ENCODE data around the gene AUH. TPM values are rescaled to one million over a fixed set of nuclear protein-coding genes. Genes with fewer than 3 reads are reported as not detected.
A peak's percentile ranks its signal among the peaks of the same experiment; 100 is the strongest.

AUH gene
- total and polyA plus RNA-seq, 5 donors = 19.1 to 29.0 (median 26.9) TPM

DNA sequence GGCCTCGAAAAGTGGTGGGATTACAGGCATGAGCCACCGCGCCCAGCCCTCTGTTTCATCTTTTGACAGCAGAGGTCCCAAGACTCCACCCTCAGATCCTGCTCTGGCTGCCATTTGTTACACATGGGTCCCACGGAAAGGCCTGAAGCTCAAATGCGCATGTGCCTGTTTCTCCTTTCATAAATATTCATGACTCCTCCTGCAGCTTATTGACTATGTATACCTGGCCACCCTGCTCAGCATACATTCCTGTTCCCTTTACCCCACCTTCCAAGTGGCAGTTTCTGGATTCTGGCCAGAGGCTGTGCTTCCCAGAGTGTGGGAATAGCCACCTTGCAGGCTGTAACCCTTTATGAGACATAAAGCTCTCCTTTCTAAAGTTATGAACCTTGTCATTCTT is 46.5 kb downstream of the AUH start:
- Histone ChIP-seq H3K27me3 (ENCODE audit: control insufficient read depth, insufficient read depth) (no peaks in the 10 kb centered on the region), H3K27ac (ENCODE audit: low read length) (no peak overlapping the region), H3K4me1 (ENCODE audit: control insufficient read depth, insufficient read depth, low read length) (no peaks in the 10 kb centered on the region), H3K4me3 (ENCODE audit: low read length) (no peak overlapping the region), H3K9me3 (ENCODE audit: control insufficient read depth, low read length) (no peaks in the 10 kb centered on the region)
- intact Hi-C loops (cut with DNase I) = no loop called here
- DNase-seq (no peak), ATAC-seq (no peak)
- WGBS = 91% methylated on average over 5 of the region's 5 CpGs

DNA sequence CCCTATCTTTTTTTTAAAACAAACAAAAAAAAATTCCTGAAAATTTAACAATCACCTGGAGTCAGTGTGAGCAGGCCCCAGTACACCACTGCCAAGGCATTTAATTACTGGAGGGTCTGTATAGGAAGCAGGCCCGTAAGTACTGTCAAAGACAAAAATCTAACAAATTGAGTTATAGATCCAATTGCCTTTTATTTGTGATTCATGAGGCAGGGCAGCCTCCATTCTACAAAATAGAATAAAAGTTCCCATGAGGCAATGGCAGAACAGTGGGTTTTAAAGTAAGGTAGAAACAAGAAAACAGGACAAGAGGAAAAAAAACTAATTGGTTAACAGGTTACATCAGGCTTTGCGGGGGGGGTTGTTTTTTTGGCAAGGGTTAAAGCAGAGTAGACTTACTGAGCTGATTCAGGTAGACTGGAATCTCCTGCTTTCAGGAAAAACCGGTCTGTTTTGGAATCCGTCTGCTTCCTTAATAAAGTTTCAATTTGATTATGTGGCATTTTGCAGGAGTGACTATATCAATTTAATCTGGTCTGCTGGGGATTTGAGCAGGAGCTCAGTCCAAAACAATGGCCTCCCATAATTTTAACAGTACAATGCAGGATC is 48.9 kb downstream of the AUH start:
- Histone ChIP-seq H3K4me1 (ENCODE audit: control insufficient read depth, insufficient read depth, low read length) (no peaks in the 10 kb centered on the region), H3K27me3 (ENCODE audit: control insufficient read depth, insufficient read depth) (no peaks in the 10 kb centered on the region), H3K27ac (ENCODE audit: low read length) (no peak overlapping the region), H3K9me3 (ENCODE audit: control insufficient read depth, low read length) (no peaks in the 10 kb centered on the region), H3K4me3 (ENCODE audit: low read length) (no peak overlapping the region)
- ATAC-seq = no peak
- 88% methylated on average over 4 of the region's 4 CpGs for WGBS
- no peak for DNase-seq
- intact Hi-C loops (cut with DNase I) = no loop called here

DNA sequence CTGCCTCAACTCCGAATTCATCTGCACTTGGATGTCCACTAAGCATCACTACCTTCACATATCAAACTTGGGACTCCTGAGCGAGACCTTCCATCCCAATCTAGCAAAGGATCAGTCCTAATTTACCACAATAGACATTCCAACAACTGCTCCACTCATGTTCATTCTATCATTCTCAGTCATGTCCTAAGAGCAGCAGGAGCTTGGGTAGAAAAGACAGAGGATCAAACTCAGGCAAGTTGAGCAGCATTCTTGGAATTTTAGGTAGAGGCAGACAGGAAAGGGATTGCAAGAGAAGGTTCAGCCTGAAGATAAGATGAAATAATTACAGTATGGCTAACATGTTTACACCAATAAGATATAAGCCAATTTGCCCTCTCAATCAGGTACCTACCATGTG is 51.7 kb downstream of the AUH start:
- H3K4me3 ChIP-seq (ENCODE audit: low read length) = no peak overlapping the region
- H3K4me1 ChIP-seq (ENCODE audit: control insufficient read depth, insufficient read depth, low read length) = peaks cover 5% of the 10 kb centered on the region
- H3K9me3 ChIP-seq (ENCODE audit: control insufficient read depth, low read length) = no peaks in the 10 kb centered on the region
- intact Hi-C loops (cut with DNase I) = no loop called here
- WGBS = 99% methylated on average over 2 of the region's 2 CpGs
- H3K27me3 ChIP-seq (ENCODE audit: control insufficient read depth, insufficient read depth) = no peaks in the 10 kb centered on the region
- no peak overlapping the region for H3K27ac ChIP-seq (ENCODE audit: low read length)
- DNase-seq (no peak), ATAC-seq (no peak)

DNA sequence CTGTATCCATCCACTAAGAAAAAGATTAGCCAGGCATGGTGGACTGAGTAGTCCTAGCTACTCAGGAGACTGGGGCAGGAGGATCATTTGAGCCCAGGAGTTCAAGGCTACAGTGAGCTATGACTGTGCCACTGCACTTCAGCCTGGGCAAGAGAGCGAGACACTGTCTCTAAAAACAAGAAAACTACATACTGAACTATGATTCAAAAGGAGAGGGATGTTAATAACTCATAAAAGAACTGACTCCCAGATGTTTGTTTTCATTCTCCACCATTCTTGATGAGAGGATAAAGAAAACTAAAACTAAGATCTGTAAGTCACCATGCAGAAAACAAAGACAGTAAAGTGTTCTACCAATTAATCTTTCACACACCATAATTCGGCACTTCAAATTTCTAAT is 53.5 kb downstream of the AUH start:
- peaks cover 5% of the 10 kb centered on the region for H3K4me1 ChIP-seq (ENCODE audit: control insufficient read depth, insufficient read depth, low read length)
- H3K27me3 ChIP-seq (ENCODE audit: control insufficient read depth, insufficient read depth) = no peaks in the 10 kb centered on the region
- no peak overlapping the region for H3K27ac ChIP-seq (ENCODE audit: low read length)
- intact Hi-C loops (cut with DNase I) = no loop called here
- no peak for DNase-seq
- ATAC-seq = no peak
- H3K4me3 ChIP-seq (ENCODE audit: low read length) = no peak overlapping the region
- H3K9me3 ChIP-seq (ENCODE audit: control insufficient read depth, low read length) = no peaks in the 10 kb centered on the region
- WGBS = 96% methylated on average over 2 of the region's 2 CpGs

DNA sequence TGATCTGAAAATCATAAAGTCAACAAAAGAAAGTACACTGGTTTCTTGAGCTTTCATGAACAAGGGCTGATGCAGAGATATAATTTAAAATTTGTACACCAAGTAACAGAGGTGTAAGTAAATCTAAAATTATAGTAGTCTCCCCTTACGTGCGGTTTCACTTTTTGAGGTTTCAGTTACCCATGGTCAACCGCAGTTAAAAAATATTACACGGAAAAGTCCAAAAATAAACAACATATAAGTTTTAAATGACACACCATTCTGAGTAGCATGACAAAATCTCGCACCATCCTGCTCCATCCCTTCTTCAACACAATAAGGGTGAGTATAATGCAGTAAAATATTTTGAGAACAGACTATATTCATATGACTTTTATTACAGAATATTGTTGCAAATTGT is 54.4 kb downstream of the AUH start:
- no peaks in the 10 kb centered on the region for H3K27me3 ChIP-seq (ENCODE audit: control insufficient read depth, insufficient read depth)
- no peak overlapping the region for H3K4me3 ChIP-seq (ENCODE audit: low read length)
- no peak overlapping the region for H3K27ac ChIP-seq (ENCODE audit: low read length)
- no peak for ATAC-seq
- no peaks in the 10 kb centered on the region for H3K9me3 ChIP-seq (ENCODE audit: control insufficient read depth, low read length)
- intact Hi-C loops (cut with DNase I) = no loop called here
- no peak for DNase-seq
- WGBS = 98% methylated on average over 5 of the region's 5 CpGs
- H3K4me1 ChIP-seq (ENCODE audit: control insufficient read depth, insufficient read depth, low read length) = peaks cover 5% of the 10 kb centered on the region

DNA sequence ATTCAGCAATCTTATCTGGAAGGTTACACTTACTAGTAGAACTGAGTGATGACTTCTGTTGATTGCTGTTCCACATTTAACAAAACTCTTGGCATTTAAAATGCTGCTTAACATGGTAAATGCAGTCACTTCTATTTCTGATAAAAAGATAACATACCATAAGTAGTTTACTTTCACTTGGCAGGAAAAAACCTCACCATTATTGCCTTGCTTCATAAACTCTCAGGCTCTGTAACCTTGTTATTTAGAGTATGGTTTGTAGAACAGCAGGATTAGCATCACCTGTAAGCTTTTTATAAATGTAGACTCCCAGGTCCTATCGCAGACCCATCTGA is 55.5 kb downstream of the AUH start:
- DNase-seq = no peak
- intact Hi-C loops (cut with DNase I) = no loop called here
- no peak overlapping the region for H3K27ac ChIP-seq (ENCODE audit: low read length)
- no peak overlapping the region for H3K4me3 ChIP-seq (ENCODE audit: low read length)
- ATAC-seq = no peak
- 99% methylated on average over 1 of the region's 1 CpG for WGBS
- H3K27me3 ChIP-seq (ENCODE audit: control insufficient read depth, insufficient read depth) = no peaks in the 10 kb centered on the region
- no peaks in the 10 kb centered on the region for H3K9me3 ChIP-seq (ENCODE audit: control insufficient read depth, low read length)
- H3K4me1 ChIP-seq (ENCODE audit: control insufficient read depth, insufficient read depth, low read length) = peaks cover 5% of the 10 kb centered on the region

DNA sequence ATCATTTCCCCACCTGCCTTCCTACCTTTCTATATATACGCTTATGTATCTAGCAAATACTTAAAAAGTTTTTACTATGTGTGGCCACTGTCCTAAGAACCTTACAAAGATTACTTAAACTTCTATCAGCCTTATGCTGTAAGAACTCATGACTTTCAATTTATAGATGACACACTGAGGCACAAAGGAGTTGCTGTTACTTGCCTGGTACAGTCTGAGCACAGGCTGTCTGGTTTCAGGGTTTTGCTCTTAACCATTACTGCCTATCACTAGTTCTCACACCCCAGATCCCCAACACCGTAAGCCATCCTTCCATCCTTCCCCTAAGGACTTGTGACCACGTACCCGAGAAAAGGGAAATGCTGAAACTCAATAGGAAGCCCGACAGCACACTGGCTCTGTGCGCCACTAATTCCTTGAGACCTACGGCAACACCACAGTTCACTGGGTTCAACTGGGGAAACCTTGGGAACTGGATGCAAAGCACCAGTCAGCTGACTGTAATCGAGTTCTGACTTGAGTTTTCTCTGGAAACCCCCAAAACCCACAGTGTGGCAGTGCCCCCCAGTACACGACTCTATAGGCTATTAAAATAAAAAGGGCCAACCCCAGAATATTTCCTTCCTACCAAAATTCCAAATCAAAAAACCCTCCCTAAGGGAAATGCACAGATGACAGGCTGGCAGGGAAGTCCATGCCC is 56.0 kb downstream of the AUH start:
- no peak overlapping the region for H3K4me3 ChIP-seq (ENCODE audit: low read length)
- ATAC-seq = no peak
- no peak overlapping the region for H3K27ac ChIP-seq (ENCODE audit: low read length)
- 89% methylated on average over 9 of the region's 9 CpGs for WGBS
- intact Hi-C loops (cut with DNase I) = no loop called here
- no peaks in the 10 kb centered on the region for H3K9me3 ChIP-seq (ENCODE audit: control insufficient read depth, low read length)
- no peaks in the 10 kb centered on the region for H3K27me3 ChIP-seq (ENCODE audit: control insufficient read depth, insufficient read depth)
- no peak for DNase-seq
- peaks cover 5% of the 10 kb centered on the region for H3K4me1 ChIP-seq (ENCODE audit: control insufficient read depth, insufficient read depth, low read length)

DNA sequence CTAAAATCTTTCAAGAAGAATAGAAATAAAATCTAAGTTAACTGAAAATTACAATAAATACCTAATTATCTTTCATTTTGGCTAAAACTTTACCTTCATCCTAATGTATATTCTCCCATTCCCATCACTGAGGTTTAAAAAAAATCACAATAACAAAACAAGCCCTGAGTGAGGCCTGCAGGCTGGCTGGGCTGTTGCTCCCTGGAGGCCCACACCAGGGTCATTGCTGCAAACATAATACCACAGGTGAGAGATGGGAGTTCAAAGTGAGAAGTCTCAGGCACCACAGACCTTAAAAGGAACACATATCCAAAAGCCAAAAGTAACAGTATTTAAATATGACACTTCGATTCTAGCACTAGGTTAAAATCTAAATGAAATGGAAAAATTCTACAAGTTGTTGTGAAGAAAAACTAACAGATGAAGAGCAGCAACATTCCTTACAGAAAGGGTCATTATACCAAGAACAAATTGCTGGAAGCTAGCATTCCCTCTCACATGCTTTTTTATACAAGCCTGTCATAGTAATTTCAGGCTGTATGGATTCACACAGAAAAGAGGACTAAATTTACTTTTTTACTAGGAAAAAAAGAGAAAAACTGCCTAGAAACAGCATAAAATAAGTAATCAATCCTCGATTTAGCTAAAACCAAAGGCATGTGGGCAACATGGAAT is 57.8 kb downstream of the AUH start:
- peaks cover 5% of the 10 kb centered on the region for H3K4me1 ChIP-seq (ENCODE audit: control insufficient read depth, insufficient read depth, low read length)
- DNase-seq (no peak), ATAC-seq (no peak)
- H3K27ac ChIP-seq (ENCODE audit: low read length) = no peak overlapping the region
- intact Hi-C loops (cut with DNase I) = no loop called here
- H3K9me3 ChIP-seq (ENCODE audit: control insufficient read depth, low read length) = no peaks in the 10 kb centered on the region
- no peaks in the 10 kb centered on the region for H3K27me3 ChIP-seq (ENCODE audit: control insufficient read depth, insufficient read depth)
- no peak overlapping the region for H3K4me3 ChIP-seq (ENCODE audit: low read length)
- 87% methylated on average over 2 of the region's 2 CpGs for WGBS

DNA sequence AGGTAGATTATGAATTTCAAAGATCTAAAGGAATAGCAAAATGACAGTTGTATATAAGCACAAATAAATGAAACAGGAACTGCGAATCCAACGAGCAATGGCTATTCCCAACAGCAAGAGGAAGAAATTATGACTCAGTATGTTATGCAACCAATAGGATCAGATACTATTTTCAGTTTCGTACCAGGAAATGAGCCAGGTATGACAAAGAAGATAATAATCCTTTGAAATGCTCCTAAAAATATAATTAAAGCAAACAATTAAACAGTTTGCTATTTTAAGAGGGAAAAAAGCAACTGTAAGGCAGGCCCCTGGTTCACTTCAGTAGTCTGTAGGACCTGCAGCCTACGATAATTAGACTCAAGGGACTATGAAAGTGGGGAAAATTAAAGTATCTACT is 58.9 kb downstream of the AUH start:
- Histone ChIP-seq H3K27me3 (ENCODE audit: control insufficient read depth, insufficient read depth) (no peaks in the 10 kb centered on the region), H3K9me3 (ENCODE audit: control insufficient read depth, low read length) (no peaks in the 10 kb centered on the region), H3K4me1 (ENCODE audit: control insufficient read depth, insufficient read depth, low read length) (peaks cover 5% of the 10 kb centered on the region), H3K4me3 (ENCODE audit: low read length) (no peak overlapping the region), H3K27ac (ENCODE audit: low read length) (no peak overlapping the region)
- ATAC-seq (peak in 1 of 2 donors; percentile 50), DNase-seq (no peak)
- WGBS = 51% methylated on average over 4 of the region's 4 CpGs
- intact Hi-C loops (cut with DNase I) = no loop called here

DNA sequence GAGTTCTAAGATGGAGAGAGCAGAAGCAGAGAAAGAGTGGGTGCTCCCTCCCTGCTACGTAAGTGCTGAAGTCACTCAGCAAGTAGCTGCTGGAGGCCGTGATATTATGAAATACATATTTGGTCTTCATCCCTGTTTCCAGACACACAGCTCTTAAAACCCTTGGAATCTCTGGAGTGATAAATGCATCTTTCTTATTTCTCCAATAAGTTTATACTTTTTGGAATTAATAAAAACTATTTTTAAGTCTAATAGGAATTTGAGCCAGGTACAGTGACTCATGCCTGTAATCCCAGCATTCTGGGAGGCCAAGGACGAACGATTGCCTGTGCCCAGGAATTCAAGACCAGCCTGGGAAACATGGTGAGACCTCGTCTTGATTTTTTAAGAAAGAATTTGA is 60.6 kb downstream of the AUH start:
- no peak overlapping the region for H3K27ac ChIP-seq (ENCODE audit: low read length)
- peak; percentile 50 to 61 for ATAC-seq
- no peak for DNase-seq
- peaks cover 7% of the 10 kb centered on the region for H3K4me1 ChIP-seq (ENCODE audit: control insufficient read depth, insufficient read depth, low read length)
- intact Hi-C loops (cut with DNase I) = no loop called here
- H3K27me3 ChIP-seq (ENCODE audit: control insufficient read depth, insufficient read depth) = no peaks in the 10 kb centered on the region
- 72% methylated on average over 5 of the region's 5 CpGs for whole genome bisulfite sequencing
- no peak overlapping the region for H3K4me3 ChIP-seq (ENCODE audit: low read length)
- no peaks in the 10 kb centered on the region for H3K9me3 ChIP-seq (ENCODE audit: control insufficient read depth, low read length)

DNA sequence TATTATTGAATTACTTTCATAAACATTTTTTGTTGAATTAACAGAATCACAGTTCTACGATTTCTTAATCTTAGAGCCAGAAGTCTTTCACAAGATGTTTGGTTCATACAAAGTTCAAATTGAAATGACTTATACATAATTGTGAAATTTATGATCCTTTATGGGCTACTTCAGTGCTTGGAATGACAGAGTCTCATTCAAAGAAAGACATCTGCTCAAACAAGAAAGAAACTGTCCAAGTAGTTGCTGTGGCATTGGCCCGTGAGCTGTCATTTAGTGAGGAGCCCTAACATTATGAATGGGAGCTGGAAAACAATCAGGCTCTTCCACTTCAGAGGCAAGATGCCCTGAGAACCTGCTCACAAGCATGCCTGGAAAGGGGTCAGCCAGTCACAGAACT is 63.4 kb downstream of the AUH start:
- peak in 1 of 2 donors; percentile 43 for ATAC-seq
- H3K4me3 ChIP-seq (ENCODE audit: low read length) = no peak overlapping the region
- 58% methylated on average over 2 of the region's 2 CpGs for WGBS
- H3K27ac ChIP-seq (ENCODE audit: low read length) = no peak overlapping the region
- peaks cover 1% of the 10 kb centered on the region for H3K4me1 ChIP-seq (ENCODE audit: control insufficient read depth, insufficient read depth, low read length)
- no peaks in the 10 kb centered on the region for H3K27me3 ChIP-seq (ENCODE audit: control insufficient read depth, insufficient read depth)
- DNase-seq = no peak
- intact Hi-C loops (cut with DNase I) = no loop called here
- H3K9me3 ChIP-seq (ENCODE audit: control insufficient read depth, low read length) = no peaks in the 10 kb centered on the region

All from right cardiac atrium (tissue), 5 donors.